GM23248 (cell line): Measurements from ENCODE around the gene ATOSA. TPM values are rescaled to one million over a fixed set of nuclear protein-coding genes. Genes with fewer than 3 reads are reported as not detected.
A peak's percentile ranks its signal among the peaks of the same experiment; 100 is the strongest.

ENCODE experiments used
- DNase-seq: peaks from one replicate; pipeline ENCODE4 v3.0.0-alpha.2; 2015
- H2AFZ ChIP-seq: fragments of 200-600 bp; sonication (generic); 2 replicates; pipeline ENCODE4 v1.6.1; 2016; ENCODE audit warnings: antibody characterized with exemption
- H3F3A ChIP-seq: fragments of 200-600 bp; sonication (generic); 2 replicates; pipeline ENCODE4 v1.6.1; 2016; ENCODE audit warnings: mild to moderate bottlenecking, antibody characterized with exemption, mixed run types; ENCODE audit not compliant: insufficient read depth
- H3K27ac ChIP-seq: fragments of 200-600 bp; sonication (generic); 2 replicates; pipeline ENCODE4 v1.5.1; 2016; ENCODE audit warnings: mild to moderate bottlenecking
- H3K27me3 ChIP-seq: fragments of 200-600 bp; sonication (generic); replicated peaks from 2 replicates; pipeline ENCODE4 v1.6.1; 2016; ENCODE audit warnings: mild to moderate bottlenecking; ENCODE audit not compliant: insufficient read depth
- H3K36me3 ChIP-seq: fragments of 200-600 bp; sonication (generic); 2 replicates; pipeline ENCODE4 v1.6.1; 2016; ENCODE audit warnings: low read depth, mild to moderate bottlenecking
- H3K4me1 ChIP-seq: fragments of 200-600 bp; sonication (generic); 2 replicates; pipeline ENCODE4 v1.6.1; 2016; ENCODE audit warnings: mild to moderate bottlenecking; ENCODE audit not compliant: insufficient read depth
- H3K4me2 ChIP-seq: fragments of 200-600 bp; sonication (generic); one replicate; pipeline ENCODE4 v1.6.1; 2016; ENCODE audit warnings: mild to moderate bottlenecking; ENCODE audit not compliant: unreplicated experiment
- H3K4me3 ChIP-seq: fragments of 200-600 bp; sonication (generic); 2 replicates; pipeline ENCODE4 v1.5.1; 2016; ENCODE audit warnings: mild to moderate bottlenecking
- H3K79me2 ChIP-seq: fragments of 200-600 bp; sonication (generic); 2 replicates; pipeline ENCODE4 v1.6.1; 2016; ENCODE audit warnings: mild to moderate bottlenecking; ENCODE audit not compliant: insufficient read depth
- H3K9ac ChIP-seq: fragments of 200-600 bp; sonication (generic); 2 replicates; pipeline ENCODE4 v1.6.1; 2016; ENCODE audit warnings: mild to moderate bottlenecking
- H3K9me2 ChIP-seq: fragments of 200-600 bp; sonication (generic); 2 replicates; pipeline ENCODE4 v1.6.1; 2016; ENCODE audit warnings: mixed run types, mild to moderate bottlenecking, moderate library complexity; ENCODE audit not compliant: insufficient read depth
- H3K9me3 ChIP-seq: fragments of 200-600 bp; sonication (generic); one replicate; pipeline ENCODE4 v1.6.1; 2017; ENCODE audit warnings: low read depth
- H4K20me1 ChIP-seq: fragments of 200-600 bp; sonication (generic); 2 replicates; pipeline ENCODE4 v1.6.0; 2016; ENCODE audit not compliant: insufficient read depth
- EZH2 ChIP-seq: fragments of 200-600 bp; sonication (generic); IDR thresholded peaks from 2 replicates; pipeline ENCODE4 v1.6.1; 2018; ENCODE audit warnings: antibody characterized with exemption, mild to moderate bottlenecking; ENCODE audit not compliant: insufficient read depth, poor library complexity, severe bottlenecking
- EZH2phosphoT487 ChIP-seq: fragments of 200-600 bp; sonication (generic); IDR thresholded peaks from 2 replicates; pipeline ENCODE4 v1.6.1; 2018; ENCODE audit warnings: antibody characterized with exemption, moderate library complexity, mild to moderate bottlenecking, low read depth; ENCODE audit not compliant: insufficient read depth
- WGBS, 2 experiments: methylation state at CpG; one replicate each; pipeline ENCODE4 v1.1.6; 2015 to 2017; ENCODE audit warnings: low lambda C conversion rate in 2 of 2, low coverage in 1 of 2; ENCODE audit errors: missing lambda C conversion rate in 2 of 2; 5-methylcytosine and 5-hydroxymethylcytosine counted together
- in situ Hi-C: fragments of 300-500 bp; cut with MboI; formaldehyde crosslinking; loops from 2 replicates; pipeline ENCODE4 v1.15.0; 2020
- polyA plus RNA-seq: library from polyadenylated mRNA; unstranded; fragments of >200 nt; fragmentation: Nextera tagmentation; extraction: Ambion mirVana; gene quantifications from 2 replicates; pipeline ENCODE4 v1.2.1, GENCODE V29; 2016
- total RNA-seq: library from RNA; depleted of rRNA; stranded (reverse); fragments of >200 nt; shearing (Covaris generic); gene quantifications from 2 replicates; pipeline ENCODE4 v1.2.3, GENCODE V29; 2014

The ATOSA gene
- total and polyA plus RNA-seq, 2 experiments from 2014 or later = 6.3 to 11.0 TPM

- Histone ChIP-seq H3K27ac (no peak overlapping the region), H3K36me3 (0 out of 2 replicates have a peak, but pooled peaks cover 3% of the 10 kb centered on the region), H3K27me3 (no peaks in the 10 kb centered on the region), H3K4me3 (no peak overlapping the region), H3K79me2 (peaks cover 17% of the 10 kb centered on the region), H2AFZ (no peak overlapping the region), H3F3A (peaks cover 6% of the 10 kb centered on the region; the same call in 1 of the 2 replicates), H3K9ac (no peak overlapping the region), H3K9me3 (no peaks in the 10 kb centered on the region), H3K9me2 (no peaks in the 10 kb centered on the region), H3K4me2 (no peak overlapping the region), H4K20me1 (no peaks in the 10 kb centered on the region), H3K4me1 (peaks cover 10% of the 10 kb centered on the region; the same call in 1 of the 2 replicates)
- DNase-seq = no peak
- WGBS, 2 experiments = 88 to 91% methylated on average over 3 of the region's 3 CpGs
- no peak for TF ChIP-seq EZH2phosphoT487
- no peak for TF ChIP-seq EZH2
- in situ Hi-C loops = no loop called here
Observed at GRCh38 chr15:52681441-52681840, 2.3 kb upstream of the ATOSA start.

- TF ChIP-seq EZH2phosphoT487 (no peak), EZH2 (no peak)
- peaks cover 24% of the 10 kb centered on the region for H3K79me2 ChIP-seq
- peaks cover 12% of the 10 kb centered on the region; the same call in 1 of the 2 replicates for H3K4me1 ChIP-seq
- no peak for DNase-seq
- H3K36me3 ChIP-seq = 0 out of 2 replicates have a peak, but pooled peaks cover 7% of the 10 kb centered on the region
- H3K9ac ChIP-seq = no peak overlapping the region
- H3K4me2 ChIP-seq = no peak overlapping the region
- peaks cover 6% of the 10 kb centered on the region; the same call in 1 of the 2 replicates for H3F3A ChIP-seq
- no peaks in the 10 kb centered on the region for H4K20me1 ChIP-seq
- H3K9me2 ChIP-seq = no peaks in the 10 kb centered on the region
- no peaks in the 10 kb centered on the region for H3K9me3 ChIP-seq
- H2AFZ ChIP-seq = no peak overlapping the region
- no peaks in the 10 kb centered on the region for H3K27me3 ChIP-seq
- H3K27ac ChIP-seq = no peak overlapping the region
- H3K4me3 ChIP-seq = no peak overlapping the region
- in situ Hi-C loops = no loop called here
Observed at GRCh38 chr15:52680761-52681160, 1.6 kb upstream of the ATOSA start.

GRCh38 chr15:52680041-52680391 is 828 bp upstream of the ATOSA start:
- H3K4me2 ChIP-seq = peak overlapping the region; percentile 80
- H3K36me3 ChIP-seq = 0 out of 2 replicates have a peak, but pooled peaks cover 11% of the 10 kb centered on the region
- peak overlapping the region; percentile 91 for H3K27ac ChIP-seq
- peak overlapping the region; percentile 89 for H3K9ac ChIP-seq
- DNase-seq = peak; percentile 72
- peaks cover 6% of the 10 kb centered on the region; the same call in 1 of the 2 replicates for H3F3A ChIP-seq
- H3K4me3 ChIP-seq = peak overlapping the region; percentile 98
- H3K9me2 ChIP-seq = no peaks in the 10 kb centered on the region
- H3K9me3 ChIP-seq = no peaks in the 10 kb centered on the region
- in situ Hi-C loops = no loop called here
- no peaks in the 10 kb centered on the region for H4K20me1 ChIP-seq
- WGBS, 2 experiments = 0 to 3% methylated on average over 3 of the region's 3 CpGs
- H3K4me1 ChIP-seq = peaks cover 12% of the 10 kb centered on the region; the same call in 1 of the 2 replicates
- peaks cover 31% of the 10 kb centered on the region for H3K79me2 ChIP-seq
- peak overlapping the region; percentile 87 for H2AFZ ChIP-seq
- no peaks in the 10 kb centered on the region for H3K27me3 ChIP-seq
- TF ChIP-seq EZH2phosphoT487 (no peak), EZH2 (no peak)

- Histone ChIP-seq H3K4me3 (peak overlapping the region; percentile 98), H3K36me3 (peaks cover 21% of the 10 kb centered on the region; the same call in 1 of the 2 replicates), H2AFZ (peak overlapping the region; percentile 87), H3K27ac (peak overlapping the region; percentile 91), H3K9me3 (no peaks in the 10 kb centered on the region), H3K9me2 (no peaks in the 10 kb centered on the region), H4K20me1 (no peaks in the 10 kb centered on the region), H3K4me2 (peak overlapping the region; percentile 94), H3K4me1 (peaks cover 12% of the 10 kb centered on the region; the same call in 1 of the 2 replicates), H3K27me3 (no peaks in the 10 kb centered on the region), H3F3A (peaks cover 6% of the 10 kb centered on the region; the same call in 1 of the 2 replicates), H3K79me2 (peaks cover 38% of the 10 kb centered on the region), H3K9ac (peak overlapping the region; percentile 89)
- in situ Hi-C loops = no loop called here
- peak; percentile 89 for DNase-seq
- TF ChIP-seq EZH2 = no peak
- TF ChIP-seq EZH2phosphoT487 = no peak
- 1 to 2% methylated on average over 15 to 63 of the region's 70 CpGs for WGBS, 2 experiments
Observed at GRCh38 chr15:52678468-52679231, 538 bp downstream of the ATOSA start.
